HG02571 (cell line): Measurements from ENCODE around the gene VAV1.
"Not testable (repeated sequence)": the region's sequence is repeated elsewhere in the genome, so short reads cannot be mapped to it uniquely, and the experiment has no call there.

Source experiments
- ATAC-seq: cut with Tn5 transposase; IDR thresholded peaks from one replicate; pipeline ENCODE4 v1.9.1; 2021; ENCODE audit warnings: mild to moderate bottlenecking, moderate library complexity; ENCODE audit not compliant: unreplicated experiment

Gene VAV1

GRCh38 chr19:6736917-6737283 is 35.6 kb upstream of the VAV1 start:
- ATAC-seq: no peak

GRCh38 chr19:6737284-6737872 is 35.1 kb upstream of the VAV1 start, which contains the start of gene GPR108:
TSS of gene GPR108 (minus strand) at chr19:6737580. CDS start at chr19:6737576, 4 bp downstream.
- ATAC-seq: peak; percentile 68

- ATAC-seq: peak; percentile 1
Observed at GRCh38 chr19:6737873-6738786, 34.4 kb upstream of the VAV1 start.

- ATAC-seq: no peak
Observed at GRCh38 chr19:6738787-6739389, 33.6 kb upstream of the VAV1 start.

GRCh38 chr19:6739390-6739882 is 33.1 kb upstream of the VAV1 start, which contains the start of gene TRIP10:
TSS of gene TRIP10 (plus strand) at chr19:6739680. CDS start at chr19:6739762, 82 bp downstream.
- ATAC-seq: no peak

- ATAC-seq: no peak
Observed at GRCh38 chr19:6739883-6740588, 32.5 kb upstream of the VAV1 start.

GRCh38 chr19:6740589-6741343 is 31.7 kb upstream of the VAV1 start:
- no peak for ATAC-seq

GRCh38 chr19:6743066-6743465 is 29.4 kb upstream of the VAV1 start:
- no peak for ATAC-seq

- ATAC-seq: no peak
Observed at GRCh38 chr19:6743714-6744380, 28.7 kb upstream of the VAV1 start.

GRCh38 chr19:6744381-6745301 is 27.9 kb upstream of the VAV1 start:
- no peak for ATAC-seq

- no peak for ATAC-seq
Observed at GRCh38 chr19:6745965-6746364, 26.5 kb upstream of the VAV1 start.

- ATAC-seq: not testable (repeated sequence)
Observed at GRCh38 chr19:6748543-6748942, 24.0 kb upstream of the VAV1 start.

- no peak for ATAC-seq
Observed at GRCh38 chr19:6750062-6750461, 22.4 kb upstream of the VAV1 start.

GRCh38 chr19:6751189-6751588 is 21.3 kb upstream of the VAV1 start:
- no peak for ATAC-seq

GRCh38 chr19:6752256-6753177 is 20.0 kb upstream of the VAV1 start:
- no peak for ATAC-seq

- ATAC-seq: peak; percentile 71
Observed at GRCh38 chr19:6753178-6754031, 19.1 kb upstream of the VAV1 start.

- ATAC-seq: no peak
Observed at GRCh38 chr19:6754136-6754535, 18.4 kb upstream of the VAV1 start.
